Fibroblast of mammary gland (primary cell): ENCODE data around the gene LTB4R.
A peak's percentile ranks its signal among the peaks of the same experiment; 100 is the strongest.

Source experiments
- DNase-seq: peaks from one replicate; pipeline ENCODE4 v3.0.0-alpha.2; 2010; ENCODE audit warnings: low read depth
- H3K4me3 ChIP-seq: 2 replicates; pipeline ENCODE4 v1.5.1; 2011; ENCODE audit warnings: low read depth, mild to moderate bottlenecking, low read length, moderate library complexity; ENCODE audit not compliant: control insufficient read depth
- CTCF ChIP-seq: conservative IDR thresholded peaks from 2 replicates; pipeline ENCODE4 v1.5.1; 2011; ENCODE audit warnings: low read depth, low read length, inconsistent platforms; ENCODE audit not compliant: control insufficient read depth, insufficient read depth

LTB4R gene

GRCh38 chr14:24277606-24278321 lies 33.5 kb upstream of the LTB4R start:
- DNase-seq = no peak
- no peak overlapping the region for H3K4me3 ChIP-seq
- TF ChIP-seq CTCF = no peak

GRCh38 chr14:24278424-24278823 lies 32.9 kb upstream of the LTB4R start:
- no peak for TF ChIP-seq CTCF
- DNase-seq = no peak
- H3K4me3 ChIP-seq = no peak overlapping the region

GRCh38 chr14:24279301-24280186 lies 31.8 kb upstream of the LTB4R start:
- H3K4me3 ChIP-seq = no peak overlapping the region
- DNase-seq = peak; percentile 6
- TF ChIP-seq CTCF = no peak

GRCh38 chr14:24280797-24281460 lies 30.4 kb upstream of the LTB4R start:
- peak; percentile 34 for DNase-seq

GRCh38 chr14:24281636-24282035 lies 29.7 kb upstream of the LTB4R start:
- TF ChIP-seq CTCF = no peak
- H3K4me3 ChIP-seq = no peak overlapping the region
- no peak for DNase-seq

More at GRCh38 chr14:24280797-24281460, 30.4 kb upstream of the LTB4R start:
- H3K4me3 ChIP-seq = no peak overlapping the region
- TF ChIP-seq CTCF = no peak

- no peak overlapping the region for H3K4me3 ChIP-seq
- no peak for DNase-seq
- TF ChIP-seq CTCF = no peak
Measured at GRCh38 chr14:24282736-24283135, 28.6 kb upstream of the LTB4R start.
